ENCODE data around the gene DRD4.

Gene DRD4

GRCh38 chr11:640021-640706 lies 3.1 kb downstream of the DRD4 start:
- H3K27ac ChIP-seq: no peak overlapping the region
- TF ChIP-seq CTCF (IDR thresholded peaks at IDR 0.05; ENCODE audit: low read depth, low read length, missing control alignments): no peak
- in situ Hi-C loops (cut with HindIII; ENCODE audit: low pct_ligation_motif_present, low sequenced_read_pairs): no loop called here
- DNase-seq: no peak
- peaks cover 6% of the 10 kb centered on the region for H3K36me3 ChIP-seq (replicated peaks)
- H3K27me3 ChIP-seq (replicated peaks): peaks cover 33% of the 10 kb centered on the region
- H3K4me3 ChIP-seq (ENCODE audit: low read depth, low read length): no peak overlapping the region

GRCh38 chr11:641806-642370 lies 4.8 kb downstream of the DRD4 start:
- Histone ChIP-seq H3K27me3 (replicated peaks) (peaks cover 30% of the 10 kb centered on the region), H3K27ac (no peak overlapping the region), H3K4me3 (ENCODE audit: low read depth, low read length) (no peak overlapping the region), H3K36me3 (replicated peaks) (peaks cover 8% of the 10 kb centered on the region)
- no peak for TF ChIP-seq CTCF (IDR thresholded peaks at IDR 0.05; ENCODE audit: low read depth, low read length, missing control alignments)
- in situ Hi-C loops (cut with HindIII; ENCODE audit: low pct_ligation_motif_present, low sequenced_read_pairs): no loop called here
- DNase-seq: no peak

GRCh38 chr11:643366-643765 lies 6.3 kb downstream of the DRD4 start:
- in situ Hi-C loops (cut with HindIII; ENCODE audit: low pct_ligation_motif_present, low sequenced_read_pairs): no loop called here
- Histone ChIP-seq H3K27me3 (replicated peaks) (peaks cover 16% of the 10 kb centered on the region), H3K27ac (no peak overlapping the region), H3K36me3 (replicated peaks) (peaks cover 8% of the 10 kb centered on the region), H3K4me3 (ENCODE audit: low read depth, low read length) (no peak overlapping the region)
- no peak for DNase-seq
- no peak for TF ChIP-seq CTCF (IDR thresholded peaks at IDR 0.05; ENCODE audit: low read depth, low read length, missing control alignments)

GRCh38 chr11:643849-644738 lies 7.0 kb downstream of the DRD4 start:
- in situ Hi-C loops (cut with HindIII; ENCODE audit: low pct_ligation_motif_present, low sequenced_read_pairs): no loop called here
- Histone ChIP-seq H3K27ac (no peak overlapping the region), H3K4me3 (ENCODE audit: low read depth, low read length) (no peak overlapping the region), H3K36me3 (replicated peaks) (peaks cover 13% of the 10 kb centered on the region), H3K27me3 (replicated peaks) (peaks cover 9% of the 10 kb centered on the region)
- TF ChIP-seq CTCF (IDR thresholded peaks at IDR 0.05; ENCODE audit: low read depth, low read length, missing control alignments): no peak
- DNase-seq: no peak

GRCh38 chr11:645536-645935 lies 8.5 kb downstream of the DRD4 start:
- Histone ChIP-seq H3K36me3 (replicated peaks) (peaks cover 13% of the 10 kb centered on the region), H3K27me3 (replicated peaks) (peaks cover 2% of the 10 kb centered on the region), H3K4me3 (ENCODE audit: low read depth, low read length) (no peak overlapping the region), H3K27ac (no peak overlapping the region)
- no peak for TF ChIP-seq CTCF (IDR thresholded peaks at IDR 0.05; ENCODE audit: low read depth, low read length, missing control alignments)
- in situ Hi-C loops (cut with HindIII; ENCODE audit: low pct_ligation_motif_present, low sequenced_read_pairs): no loop called here
- no peak for DNase-seq

Measured in brain microvascular endothelial cell (primary cell).